Lower leg skin (tissue), 4 donors: Measurements from ENCODE around the gene PLOD3. TPM values are rescaled to one million over a fixed set of nuclear protein-coding genes. Genes with fewer than 3 reads are reported as not detected.
A peak's percentile ranks its signal among the peaks of the same experiment; 100 is the strongest.

ENCODE experiments used
- DNase-seq, 2 donors: peaks; one replicate each; pipeline ENCODE4 v3.0.0-alpha.2; 2019; ENCODE audit warnings: low spot score in 2 of 2
- H3K4me3 ChIP-seq: fragments of 200-600 bp; sonication (generic); 2 replicates; pipeline ENCODE4 v1.5.1; 2017; ENCODE audit warnings: mild to moderate bottlenecking, low read depth; ENCODE audit not compliant: poor library complexity, severe bottlenecking
- POLR2A ChIP-seq, 2 donors: fragments of 450-650 bp; IDR thresholded peaks; one replicate each; pipeline ENCODE4 v1.6.1; 2016 to 2017; ENCODE audit warnings: antibody characterized with exemption in 2 of 2, mild to moderate bottlenecking in 1 of 2, moderate library complexity in 1 of 2
- WGBS, 2 donors: methylation state at CpG; one replicate each; pipeline ENCODE4 v1.1.5; 2018; 5-methylcytosine and 5-hydroxymethylcytosine counted together
- intact Hi-C: fragments of 100-400 bp; cut with DNase I; formaldehyde crosslinking; loops from one replicate; pipeline ENCODE4 v1.15.0; 2023; ENCODE audit warnings: low total_unique reads
- total RNA-seq, 4 donors: library from RNA; depleted of rRNA; stranded (reverse); fragments of >200 nt; gene quantifications; one replicate each; pipeline ENCODE4 v1.1.0, GENCODE V29; 2016
- TF ChIP-seq, protein P1 (sequence below), 3 donors: fragments of 450-650 bp; IDR thresholded peaks; one replicate each; pipeline ENCODE4 v1.5.1; 2016; ENCODE audit warnings: antibody characterized with exemption in 3 of 3, mild to moderate bottlenecking in 3 of 3, moderate library complexity in 2 of 3

PLOD3 gene
- total RNA-seq, 4 donors from 2014 or later: 16.4 to 31.9 (median 23.3) TPM

DNA sequence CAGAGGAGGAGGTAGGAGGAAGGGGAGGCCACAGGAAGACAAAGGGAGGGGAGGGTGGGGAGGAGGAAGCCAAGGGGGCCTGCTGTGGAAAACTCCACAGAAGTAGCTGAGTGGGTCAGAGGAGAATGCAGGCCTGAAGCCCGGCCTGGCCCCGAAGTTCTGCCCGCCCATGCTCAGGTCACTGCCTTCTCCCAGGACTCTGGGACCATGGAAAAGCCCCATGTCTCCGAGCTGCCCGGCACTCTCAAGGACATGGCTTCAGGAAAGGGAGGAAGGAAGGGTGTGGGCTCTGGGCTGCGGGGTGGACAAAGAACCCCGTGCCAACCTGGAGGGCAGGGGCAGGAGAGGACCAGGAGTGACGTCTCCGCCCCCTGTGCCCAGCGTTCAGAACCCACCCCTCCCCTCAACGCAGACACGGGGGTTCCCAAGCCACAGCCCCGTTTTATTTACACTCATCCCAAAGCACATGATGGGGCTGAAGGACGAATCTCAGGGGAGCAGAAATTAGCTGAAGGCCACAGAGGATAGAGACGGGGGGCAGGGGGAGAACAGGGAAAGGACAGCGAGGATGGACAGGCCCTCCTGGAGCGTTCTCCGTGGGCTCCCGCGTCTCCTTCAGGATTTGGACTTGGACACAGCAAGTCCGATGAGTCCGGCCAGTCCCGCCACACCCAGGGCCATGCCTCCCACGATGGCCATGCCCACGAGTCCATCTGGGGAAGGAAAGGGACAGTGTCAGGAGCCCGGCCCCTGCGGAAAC is 22.0 kb upstream of the PLOD3 start:
- intact Hi-C loops: no loop called here
- DNase-seq: no peak
- 74 to 82% methylated on average over 27 of the region's 27 CpGs for WGBS, 2 donors
- no peak overlapping the region for H3K4me3 ChIP-seq
- TF ChIP-seq, protein P1, sequence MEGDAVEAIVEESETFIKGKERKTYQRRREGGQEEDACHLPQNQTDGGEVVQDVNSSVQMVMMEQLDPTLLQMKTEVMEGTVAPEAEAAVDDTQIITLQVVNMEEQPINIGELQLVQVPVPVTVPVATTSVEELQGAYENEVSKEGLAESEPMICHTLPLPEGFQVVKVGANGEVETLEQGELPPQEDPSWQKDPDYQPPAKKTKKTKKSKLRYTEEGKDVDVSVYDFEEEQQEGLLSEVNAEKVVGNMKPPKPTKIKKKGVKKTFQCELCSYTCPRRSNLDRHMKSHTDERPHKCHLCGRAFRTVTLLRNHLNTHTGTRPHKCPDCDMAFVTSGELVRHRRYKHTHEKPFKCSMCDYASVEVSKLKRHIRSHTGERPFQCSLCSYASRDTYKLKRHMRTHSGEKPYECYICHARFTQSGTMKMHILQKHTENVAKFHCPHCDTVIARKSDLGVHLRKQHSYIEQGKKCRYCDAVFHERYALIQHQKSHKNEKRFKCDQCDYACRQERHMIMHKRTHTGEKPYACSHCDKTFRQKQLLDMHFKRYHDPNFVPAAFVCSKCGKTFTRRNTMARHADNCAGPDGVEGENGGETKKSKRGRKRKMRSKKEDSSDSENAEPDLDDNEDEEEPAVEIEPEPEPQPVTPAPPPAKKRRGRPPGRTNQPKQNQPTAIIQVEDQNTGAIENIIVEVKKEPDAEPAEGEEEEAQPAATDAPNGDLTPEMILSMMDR (IDR thresholded peaks at IDR 0.05): no peak
- TF ChIP-seq POLR2A (IDR thresholded peaks at IDR 0.05): no peak

DNA sequence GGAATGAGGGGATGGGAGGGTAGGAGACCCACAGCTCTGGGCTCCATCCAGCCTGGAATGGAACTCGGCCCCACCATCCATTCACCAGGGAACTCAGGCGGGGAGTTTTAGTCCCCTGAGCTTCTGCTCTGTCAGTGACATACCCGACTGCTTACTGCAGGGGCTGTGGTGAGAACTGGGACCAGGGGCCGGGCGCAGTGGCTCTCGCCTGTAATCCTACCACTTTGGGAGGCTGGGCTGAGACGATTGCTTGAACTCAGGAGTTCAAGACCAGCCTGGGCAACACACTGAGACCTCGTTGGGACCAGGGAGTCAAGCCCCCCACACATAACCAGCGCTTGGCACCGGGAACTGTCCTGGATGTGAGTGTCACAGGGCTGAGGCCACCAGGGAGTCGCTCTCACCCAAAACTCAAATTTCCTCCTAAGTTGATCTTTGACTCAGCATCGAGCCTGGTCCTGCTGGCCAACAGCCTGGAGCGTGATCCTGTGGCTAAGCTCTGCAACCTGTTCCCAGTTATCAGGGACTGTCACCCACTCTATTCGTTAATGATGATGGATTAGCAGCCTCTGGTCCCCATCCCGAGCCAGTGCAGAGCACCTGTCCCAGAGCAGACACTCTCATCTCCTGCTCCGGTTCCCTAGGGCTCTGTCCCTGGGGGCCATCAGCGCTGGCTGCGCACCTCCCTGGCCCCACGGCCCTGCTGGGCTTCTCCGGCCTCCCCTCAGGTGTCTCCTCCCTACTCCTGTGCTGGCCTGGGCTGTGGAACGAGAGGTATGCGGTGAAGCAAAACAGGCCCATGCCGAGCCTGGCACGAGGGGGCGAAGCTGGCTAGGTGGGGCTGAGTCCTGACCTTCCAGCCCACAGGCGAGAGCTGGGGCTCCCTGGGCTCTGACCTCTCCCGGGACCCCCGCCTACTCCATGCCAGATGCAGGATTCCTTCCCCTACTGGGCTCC is 21.1 kb upstream of the PLOD3 start:
- intact Hi-C loops: no loop called here
- TF ChIP-seq, protein P1 (IDR thresholded peaks at IDR 0.05): no peak
- TF ChIP-seq POLR2A (IDR thresholded peaks at IDR 0.05): no peak
- no peak for DNase-seq
- WGBS, 2 donors: 66 to 68% methylated on average over 16 to 22 of the region's 28 CpGs
- no peak overlapping the region for H3K4me3 ChIP-seq

DNA sequence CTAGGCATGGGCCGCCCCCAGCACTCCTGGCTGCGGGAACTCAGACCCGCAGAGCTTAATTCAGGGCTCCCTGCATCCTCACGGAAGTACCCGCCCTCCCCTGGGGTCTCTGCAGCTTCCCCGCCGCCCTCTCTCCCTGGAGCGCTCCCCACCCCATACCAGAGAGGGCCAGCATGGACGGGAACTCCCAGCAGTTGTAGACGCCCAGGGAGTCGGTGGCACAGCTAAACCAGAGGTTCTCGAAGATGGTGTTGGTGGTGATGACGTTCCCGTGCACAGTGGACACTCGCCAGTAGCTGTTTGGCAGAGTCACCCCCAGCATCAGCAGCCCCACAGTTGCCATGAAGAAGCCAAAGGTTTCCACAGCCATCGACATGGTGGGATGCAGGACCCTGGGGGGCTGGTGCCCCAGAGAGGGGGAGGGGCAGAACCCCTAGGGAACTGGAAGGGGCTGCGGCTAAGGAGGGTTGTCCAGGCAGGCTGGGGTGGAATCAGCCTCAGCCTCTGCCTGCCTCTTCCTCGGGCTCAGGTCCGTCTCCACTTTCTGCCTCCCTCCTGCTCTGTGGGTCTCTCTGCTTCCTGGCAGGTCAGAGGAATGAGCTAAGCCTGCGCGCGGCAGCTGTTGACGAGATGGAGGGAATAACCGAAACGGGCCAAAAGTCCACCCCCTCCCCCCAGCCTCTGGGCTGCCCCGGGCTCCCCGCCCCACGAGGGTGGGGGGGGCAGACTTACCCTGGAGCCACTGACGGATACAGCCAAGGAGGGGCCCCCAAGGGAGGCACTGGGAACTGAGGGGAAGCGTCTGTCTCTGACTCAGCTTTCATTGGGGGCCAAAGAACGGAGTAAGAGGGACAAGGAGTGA is 20.1 kb upstream of the PLOD3 start, which contains the start of gene CLDN15:
Gene CLDN15 (minus strand): TSS at position 597 of the 862 bp plus-strand sequence. CDS start 221 bp downstream, at position 376.
- intact Hi-C loops: no loop called here
- WGBS, 2 donors: 51 to 61% methylated on average over 23 to 29 of the region's 31 CpGs
- DNase-seq: peak; percentile 49 to 91
- no peak within 1 kb of the TSS for H3K4me3 ChIP-seq
- TF ChIP-seq, protein P1 (IDR thresholded peaks at IDR 0.05): no peak
- no peak for TF ChIP-seq POLR2A (IDR thresholded peaks at IDR 0.05)

DNA sequence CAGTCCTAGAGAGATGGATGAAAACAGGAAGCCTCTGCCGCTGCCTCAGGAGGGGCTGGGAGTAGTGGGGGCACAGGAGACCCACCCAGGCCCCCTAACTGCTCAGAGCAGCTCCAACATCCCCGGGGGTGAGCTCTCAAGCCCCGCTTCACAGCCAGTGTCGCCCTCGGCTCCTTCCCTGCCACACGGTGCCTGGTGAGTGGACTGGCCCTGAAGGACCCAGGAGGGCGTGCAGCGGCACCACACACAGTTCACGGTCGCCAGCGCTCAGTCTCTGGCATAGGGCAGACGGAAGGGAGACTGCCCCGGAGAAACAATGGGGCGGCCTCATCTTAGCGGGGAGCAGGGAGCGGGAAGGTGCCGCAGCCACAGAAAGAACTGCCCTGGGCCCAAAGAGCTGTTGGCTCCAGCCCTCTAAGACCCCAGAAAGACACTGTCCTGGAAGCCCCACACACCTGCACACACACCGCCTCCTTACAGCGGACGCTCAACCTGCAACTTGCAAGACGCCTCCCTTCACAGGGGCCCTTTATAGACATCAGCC is 19.0 kb upstream of the PLOD3 start:
- WGBS, 2 donors: 81 to 82% methylated on average over 21 of the region's 21 CpGs
- no peak overlapping the region for H3K4me3 ChIP-seq
- intact Hi-C loops: no loop called here

More for the DNA sequence above, 19.0 kb upstream of the PLOD3 start:
- no peak for DNase-seq
- no peak for TF ChIP-seq POLR2A (IDR thresholded peaks at IDR 0.05)
- TF ChIP-seq, protein P1 (IDR thresholded peaks at IDR 0.05): no peak
